ENCODE results near the gene TKTL1.

GRCh38 chrX:154352012-154352401 is 56.4 kb downstream of the TKTL1 start:
- TF ChIP-seq CTCF (IDR thresholded peaks at IDR 0.05; ENCODE audit: low read depth, low read length, poor library complexity, severe bottlenecking) (no peak), EZH2phosphoT487 (IDR thresholded peaks at IDR 0.05; ENCODE audit: borderline replicate concordance, low read length) (no peak)

All from DOHH2 (cell line).